H9 (cell line): ENCODE measurements around the gene OR2D2. TPM values are rescaled to one million over a fixed set of nuclear protein-coding genes. Genes with fewer than 3 reads are reported as not detected.

Experiments
- DNase-seq: peaks from one replicate; pipeline ENCODE4 v3.0.0-alpha.2; 2017
- H2AFZ ChIP-seq: one replicate; pipeline ENCODE4 v1.6.1; 2013; ENCODE audit warnings: mild to moderate bottlenecking, low read length, control low read depth, moderate library complexity
- H2AK5ac ChIP-seq: 2 replicates; pipeline ENCODE4 v1.6.1; 2013; ENCODE audit warnings: low read length, control low read depth, mixed read lengths; ENCODE audit not compliant: insufficient read length
- H2BK120ac ChIP-seq: one replicate; pipeline ENCODE4 v1.6.1; 2013; ENCODE audit warnings: low read depth, mild to moderate bottlenecking, low read length, control low read depth, inconsistent platforms; ENCODE audit not compliant: poor library complexity, severe bottlenecking
- H2BK12ac ChIP-seq: 2 replicates; pipeline ENCODE4 v1.6.1; 2013; ENCODE audit warnings: low read length, control low read depth, mixed read lengths, low read depth; ENCODE audit not compliant: insufficient read length
- H2BK15ac ChIP-seq: 2 replicates; pipeline ENCODE4 v1.6.1; 2013; ENCODE audit warnings: low read depth, low read length, control low read depth
- H2BK20ac ChIP-seq: one replicate; pipeline ENCODE4 v1.6.1; 2013; ENCODE audit warnings: low read depth, mild to moderate bottlenecking, low read length, control low read depth, inconsistent platforms; ENCODE audit not compliant: poor library complexity, severe bottlenecking
- H2BK5ac ChIP-seq: 2 replicates; pipeline ENCODE4 v1.6.1; 2013; ENCODE audit warnings: low read length, control low read depth, mixed read lengths; ENCODE audit not compliant: insufficient read length
- H3K14ac ChIP-seq: 2 replicates; pipeline ENCODE4 v1.6.1; 2013; ENCODE audit warnings: low read length, control low read depth; ENCODE audit not compliant: insufficient read depth
- H3K18ac ChIP-seq: 2 replicates; pipeline ENCODE4 v1.6.1; 2013; ENCODE audit warnings: low read depth, mild to moderate bottlenecking, mixed read lengths, low read length, control low read depth; ENCODE audit not compliant: insufficient read length
- H3K23ac ChIP-seq: 2 replicates; pipeline ENCODE4 v1.6.1; 2013; ENCODE audit warnings: low read length, control low read depth, mixed read lengths, low read depth; ENCODE audit not compliant: insufficient read length
- H3K23me2 ChIP-seq: 2 replicates; pipeline ENCODE4 v1.6.1; 2013; ENCODE audit warnings: low read depth, mild to moderate bottlenecking, mixed read lengths, low read length, control low read depth; ENCODE audit not compliant: insufficient read length, poor library complexity, severe bottlenecking
- H3K27ac ChIP-seq: 2 replicates; pipeline ENCODE4 v1.5.1; 2013; ENCODE audit warnings: low read length, control low read depth, mixed read lengths, low read depth; ENCODE audit not compliant: insufficient read length
- H3K27me3 ChIP-seq: 2 replicates; pipeline ENCODE4 v1.6.1; 2013; ENCODE audit warnings: low read length, control low read depth, inconsistent platforms; ENCODE audit not compliant: insufficient read depth
- H3K4ac ChIP-seq: 2 replicates; pipeline ENCODE4 v1.6.1; 2013; ENCODE audit warnings: low read depth, mild to moderate bottlenecking, control low read depth, inconsistent platforms, low read length, moderate library complexity
- H3K4me1 ChIP-seq: 2 replicates; pipeline ENCODE4 v1.6.1; 2013; ENCODE audit warnings: low read length, control low read depth, inconsistent platforms; ENCODE audit not compliant: insufficient read depth
- H3K4me2 ChIP-seq: 2 replicates; pipeline ENCODE4 v1.6.1; 2013; ENCODE audit warnings: low read length, control low read depth, mixed read lengths; ENCODE audit not compliant: insufficient read length, insufficient read depth
- H3K56ac ChIP-seq: 2 replicates; pipeline ENCODE4 v1.6.1; 2013; ENCODE audit warnings: low read depth, mild to moderate bottlenecking, mixed read lengths, low read length, control low read depth; ENCODE audit not compliant: insufficient read length
- H3K79me1 ChIP-seq: 2 replicates; pipeline ENCODE4 v1.6.1; 2013; ENCODE audit warnings: low read depth, mild to moderate bottlenecking, moderate library complexity, low read length, control low read depth, inconsistent platforms; ENCODE audit not compliant: insufficient read depth, poor library complexity, severe bottlenecking
- H3K79me2 ChIP-seq: 2 replicates; pipeline ENCODE4 v1.6.1; 2013; ENCODE audit warnings: low read length, control low read depth, inconsistent platforms; ENCODE audit not compliant: insufficient read depth
- H3K9ac ChIP-seq: 2 replicates; pipeline ENCODE4 v1.6.1; 2013; ENCODE audit warnings: low read length, control low read depth, mixed read lengths; ENCODE audit not compliant: insufficient read length; ENCODE audit errors: extremely low read depth
- H3K9me3 ChIP-seq: one replicate; pipeline ENCODE4 v1.6.1; 2013; ENCODE audit warnings: low read depth, low read length, inconsistent platforms; ENCODE audit not compliant: control insufficient read depth
- H3T11ph ChIP-seq: one replicate; pipeline ENCODE4 v1.6.1; 2013; ENCODE audit warnings: mild to moderate bottlenecking, low read length, control low read depth, inconsistent platforms
- H4K20me1 ChIP-seq: one replicate; pipeline ENCODE4 v1.6.1; 2013; ENCODE audit not compliant: control insufficient read depth, insufficient read length, insufficient read depth
- H4K5ac ChIP-seq: 2 replicates; pipeline ENCODE4 v1.6.1; 2013; ENCODE audit warnings: low read depth, mild to moderate bottlenecking, mixed read lengths, low read length, control low read depth; ENCODE audit not compliant: insufficient read length
- H4K8ac ChIP-seq: replicated peaks from 2 replicates; pipeline ENCODE4 v1.6.1; 2013; ENCODE audit warnings: low read length, control low read depth, mixed read lengths, low read depth; ENCODE audit not compliant: insufficient read length
- H4K91ac ChIP-seq: 2 replicates; pipeline ENCODE4 v1.6.1; 2013; ENCODE audit warnings: low read depth, mild to moderate bottlenecking, moderate library complexity, mixed read lengths, low read length, control low read depth; ENCODE audit not compliant: insufficient read length
- H3K27ac Mint-ChIP-seq, 3 experiments: 2 replicates in 2 of 3; 3 replicates in 1 of 3; pipeline ENCODE4 v1.8.0; 2020 to 2021; ENCODE audit warnings: mixed read lengths in 3 of 3, mild to moderate bottlenecking in 1 of 3, moderate library complexity in 1 of 3
- H3K27me3 Mint-ChIP-seq: 2 replicates; pipeline ENCODE4 v1.8.0; 2021; ENCODE audit warnings: low read depth, mild to moderate bottlenecking, moderate library complexity, mixed read lengths
- H3K36me3 Mint-ChIP-seq, 3 experiments: 2 replicates in 2 of 3; 3 replicates in 1 of 3; pipeline ENCODE4 v1.8.0; 2020 to 2021; ENCODE audit warnings: low read depth in 3 of 3, mixed read lengths in 3 of 3; ENCODE audit not compliant: insufficient read depth in 1 of 3
- H3K4me1 Mint-ChIP-seq, 2 experiments: 2 replicates each; pipeline ENCODE4 v1.8.0; 2020; ENCODE audit warnings: mixed read lengths in 2 of 2
- H3K4me3 Mint-ChIP-seq, 2 experiments: 2 replicates in 1 of 2; 3 replicates in 1 of 2; pipeline ENCODE4 v1.8.0; 2020 to 2021; ENCODE audit warnings: mild to moderate bottlenecking in 2 of 2, mixed read lengths in 2 of 2, moderate library complexity in 1 of 2
- H3K9me3 Mint-ChIP-seq, 2 experiments: 2 replicates in 1 of 2; 3 replicates in 1 of 2; pipeline ENCODE4 v1.8.0; 2020; ENCODE audit warnings: mild to moderate bottlenecking in 2 of 2, mixed read lengths in 2 of 2, moderate library complexity in 1 of 2
- CTCF ChIP-seq: fragments of 200-600 bp; sonication (generic); conservative IDR thresholded peaks from 3 replicates; pipeline ENCODE4 v1.8.0; 2021; ENCODE audit warnings: antibody characterized with exemption, mild to moderate bottlenecking
- total RNA-seq: library from RNA; stranded (reverse); gene quantifications from 2 replicates; pipeline ENCODE4 v1.2.1, GENCODE V29; 2021

OR2D2 gene
- total RNA-seq, 1 experiment from 2014 or later = 0.26 TPM

GRCh38 chr11:6882751-6883150 lies 9.5 kb downstream of the OR2D2 start:
- no peak for TF ChIP-seq CTCF
- Histone ChIP-seq H3K56ac (no peak overlapping the region), H3K14ac (no peak overlapping the region), H4K20me1 (no peaks in the 10 kb centered on the region), H3K27ac (no peak overlapping the region), H2BK15ac (no peak overlapping the region), H3K79me1 (no peaks in the 10 kb centered on the region), H4K8ac (no peak overlapping the region), H3K4me1 (no peaks in the 10 kb centered on the region), H2AFZ (no peak overlapping the region), H3K23ac (no peak overlapping the region), H3K27me3 (no peaks in the 10 kb centered on the region), H2BK120ac (no peak overlapping the region), H3K23me2 (no peaks in the 10 kb centered on the region), H2BK5ac (no peak overlapping the region), H3K79me2 (no peaks in the 10 kb centered on the region), H4K91ac (no peak overlapping the region), H3K18ac (no peak overlapping the region), H3K9ac (no peak overlapping the region), H2BK20ac (no peak overlapping the region), H3K4ac (no peak overlapping the region), H3T11ph (no peak overlapping the region), H2BK12ac (no peak overlapping the region), H3K4me2 (no peak overlapping the region), H4K5ac (no peak overlapping the region), H3K9me3 (no peaks in the 10 kb centered on the region), H2AK5ac (no peak overlapping the region)
- H3K4me1 Mint-ChIP-seq = no peaks in the 10 kb centered on the region
- DNase-seq = no peak
- no peak overlapping the region for H3K27ac Mint-ChIP-seq
- H3K27me3 Mint-ChIP-seq = no peaks in the 10 kb centered on the region
- H3K4me3 Mint-ChIP-seq = no peak overlapping the region
- H3K36me3 Mint-ChIP-seq = no peaks in the 10 kb centered on the region
- H3K9me3 Mint-ChIP-seq = no peaks in the 10 kb centered on the region; a peak in 1 of 5 replicates
